NCI-H128 (cell line): ENCODE results near the gene CMA1.
"Not testable (repeated sequence)": the region's sequence is repeated elsewhere in the genome, so short reads cannot be mapped to it uniquely, and the experiment has no call there.

Experiments used
- DNase-seq: peaks from one replicate; lab custom pipeline; 2025; ENCODE audit not compliant: unreplicated experiment; lab: John Stamatoyannopoulos, UW

The CMA1 gene, protein sequence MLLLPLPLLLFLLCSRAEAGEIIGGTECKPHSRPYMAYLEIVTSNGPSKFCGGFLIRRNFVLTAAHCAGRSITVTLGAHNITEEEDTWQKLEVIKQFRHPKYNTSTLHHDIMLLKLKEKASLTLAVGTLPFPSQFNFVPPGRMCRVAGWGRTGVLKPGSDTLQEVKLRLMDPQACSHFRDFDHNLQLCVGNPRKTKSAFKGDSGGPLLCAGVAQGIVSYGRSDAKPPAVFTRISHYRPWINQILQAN

DNA sequence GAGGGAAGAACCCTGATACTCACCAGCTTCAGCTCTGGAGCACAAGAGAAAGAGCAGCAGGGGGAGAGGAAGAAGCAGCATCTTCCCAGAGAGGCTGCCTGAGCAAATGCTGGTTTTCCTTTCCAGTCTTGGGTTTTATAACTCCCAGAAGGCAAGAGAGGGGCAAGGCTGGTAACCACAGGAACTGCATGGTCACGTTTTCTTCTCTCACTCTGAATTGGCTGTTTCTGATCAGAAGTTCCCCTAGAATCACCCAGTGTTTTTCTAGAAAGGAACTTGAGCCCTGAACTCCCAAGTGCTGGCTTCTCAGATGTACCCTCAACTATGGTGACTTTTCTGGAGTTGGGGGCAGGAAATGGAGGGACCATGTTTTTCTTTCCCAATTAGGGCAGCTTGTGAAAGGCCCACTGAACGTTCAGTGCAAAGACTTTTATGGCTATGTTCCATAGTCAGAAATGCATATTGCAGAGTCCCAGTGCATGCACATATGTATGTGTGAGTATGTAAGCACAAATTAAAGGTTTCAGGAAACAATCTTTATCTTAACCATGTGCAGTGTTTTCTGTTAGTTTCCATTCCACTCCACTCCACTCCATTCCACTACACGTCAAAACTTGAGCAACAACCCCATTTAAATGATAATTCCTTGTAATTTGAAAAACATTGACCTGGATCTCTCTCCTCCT, at the start of gene CMA1:
TSS of gene CMA1 (minus strand) at position 111 of the 686 bp plus-strand sequence. CDS start at position 81, 30 bp downstream.
- DNase-seq, result no peak

DNA sequence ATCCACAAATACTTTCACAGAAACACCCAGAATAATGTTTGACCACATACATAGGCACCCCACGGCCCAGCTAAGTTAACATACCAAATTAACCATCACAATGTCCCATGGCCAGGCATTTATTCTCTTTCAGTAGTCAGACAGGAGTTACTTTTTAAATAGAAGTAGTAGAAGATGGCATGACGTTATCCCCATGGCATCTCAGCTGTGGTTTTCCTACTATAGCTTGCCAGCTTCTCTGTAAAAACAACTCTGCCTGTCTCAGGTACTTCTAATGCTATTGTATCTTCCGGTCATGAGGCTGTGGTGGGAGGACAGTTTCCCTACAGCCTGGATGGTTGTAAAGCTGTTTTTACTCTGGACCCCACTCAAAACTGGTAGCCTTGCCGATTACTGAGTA, 48.7 kb upstream of the CMA1 start:
- DNase-seq, result no peak

DNA sequence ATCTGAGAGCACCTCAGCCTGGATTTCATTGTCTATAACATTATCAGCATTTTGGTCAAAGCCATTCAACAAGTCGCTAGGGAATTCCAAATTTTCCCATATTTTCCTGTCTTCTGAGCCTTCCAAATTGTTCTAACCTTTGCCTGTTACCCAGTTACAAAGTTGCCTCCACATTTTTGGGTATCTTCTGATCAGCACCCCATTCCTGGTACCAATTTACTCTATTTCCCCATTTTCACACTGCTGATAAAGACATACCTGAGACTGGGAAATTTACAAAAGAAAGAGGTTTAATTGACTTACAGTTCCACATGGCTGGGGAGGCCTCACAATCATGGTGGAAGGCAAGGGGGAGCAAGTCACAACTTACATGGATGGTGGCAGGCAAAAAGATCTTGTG, 41.0 kb upstream of the CMA1 start:
- not testable (repeated sequence) for DNase-seq

DNA sequence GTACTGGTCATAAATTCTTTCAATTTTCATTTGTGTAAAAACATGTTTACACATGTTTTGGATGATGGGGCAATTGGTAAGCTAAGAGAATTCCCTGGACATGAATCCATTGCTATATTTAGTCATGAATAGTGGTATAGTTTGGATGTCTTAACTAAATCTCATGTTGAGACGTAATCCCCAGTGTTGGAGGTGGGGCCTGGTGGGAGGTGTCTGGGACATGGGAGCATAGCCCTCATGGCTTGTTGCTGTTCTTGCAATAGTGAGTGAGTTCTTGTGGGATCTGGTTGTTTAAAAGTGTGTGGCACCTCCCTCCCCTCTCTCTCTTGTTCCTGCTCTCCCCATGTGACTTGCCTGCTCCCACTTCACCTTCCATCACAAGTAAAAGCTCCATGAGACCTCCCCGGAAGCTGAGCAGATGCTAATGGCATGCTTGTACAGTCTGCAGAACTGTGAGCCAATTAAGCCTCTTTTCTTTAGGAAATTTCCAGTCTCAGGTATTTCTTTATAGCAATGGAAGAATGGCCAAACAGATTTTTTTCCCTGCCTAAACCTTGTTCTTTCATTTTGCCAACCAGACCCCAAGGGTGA, 34.4 kb upstream of the CMA1 start:
- DNase-seq, result no peak

DNA sequence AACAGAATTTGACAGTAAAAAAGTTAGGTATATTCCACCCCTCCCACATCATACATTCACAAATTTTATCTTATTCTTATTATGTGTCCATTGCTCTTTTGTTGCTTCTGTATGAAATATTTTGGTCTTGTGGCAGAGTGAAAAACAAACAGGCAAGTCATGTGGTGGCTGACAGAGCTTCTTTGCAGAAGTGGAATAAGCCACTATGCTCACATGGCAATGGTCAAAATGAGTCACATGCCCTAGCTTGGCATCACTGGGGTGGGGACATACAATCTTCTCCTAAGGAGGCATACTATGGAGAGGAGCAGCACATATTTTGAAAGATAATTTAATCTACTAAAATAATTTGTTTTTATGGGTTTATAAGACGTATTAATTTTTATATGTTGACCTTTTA, 27.7 kb upstream of the CMA1 start:
- no peak for DNase-seq

DNA sequence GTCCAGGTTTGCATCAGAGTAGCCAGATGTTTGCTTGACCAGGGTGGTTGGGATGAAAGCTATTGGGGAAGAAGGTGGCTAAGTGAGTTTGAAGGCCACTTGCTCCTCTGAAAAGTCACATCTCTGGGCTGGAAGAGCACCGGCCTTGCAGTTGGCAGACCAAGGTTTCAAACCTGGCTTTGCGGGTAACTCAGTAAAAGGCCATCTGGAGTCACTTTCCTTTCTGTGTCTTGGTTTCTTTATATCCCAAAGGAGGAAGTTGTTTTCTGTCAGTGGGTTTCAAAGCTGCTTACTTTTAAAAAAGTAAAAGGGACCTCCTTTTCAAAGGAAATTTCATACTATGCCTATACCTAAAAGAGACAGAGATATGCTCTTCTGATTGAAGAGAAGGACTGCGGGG, 26.2 kb upstream of the CMA1 start:
- no peak for DNase-seq

DNA sequence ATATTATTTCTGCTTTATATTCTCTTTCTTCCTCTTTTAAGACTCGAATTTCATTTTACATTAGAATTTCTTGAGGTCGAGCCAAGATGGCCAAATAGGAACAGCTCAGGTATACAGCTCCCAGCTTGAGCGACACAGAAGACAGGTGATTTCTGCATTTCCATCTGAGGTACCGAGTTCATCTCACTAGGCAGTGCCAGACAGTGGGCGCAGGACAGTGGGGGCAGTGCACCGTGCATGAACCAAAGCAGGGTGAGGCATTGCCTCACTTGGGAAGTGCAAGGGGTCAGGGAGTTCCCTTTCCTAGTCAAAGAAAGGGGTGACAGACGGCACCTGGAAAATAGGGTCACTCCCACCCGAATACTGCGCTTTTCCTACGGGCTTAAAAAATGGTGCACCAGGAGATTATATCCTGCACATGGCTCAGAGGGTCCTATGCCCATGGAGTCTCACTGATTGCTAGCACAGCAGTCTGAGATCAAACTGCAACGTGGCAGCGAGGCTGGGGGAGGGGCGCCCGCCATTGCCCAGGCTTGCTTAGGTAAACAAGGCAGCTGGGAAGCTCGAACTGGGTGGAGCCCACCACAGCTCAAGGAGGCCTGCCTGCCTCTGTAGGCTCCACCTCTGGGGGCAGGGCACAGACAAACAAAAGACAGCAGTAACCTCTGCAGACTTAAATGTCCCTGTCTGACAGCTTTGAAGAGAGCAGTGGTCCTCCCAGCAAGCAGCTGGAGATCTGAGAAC, 18.0 kb upstream of the CMA1 start:
- DNase-seq, result not testable (repeated sequence)

DNA sequence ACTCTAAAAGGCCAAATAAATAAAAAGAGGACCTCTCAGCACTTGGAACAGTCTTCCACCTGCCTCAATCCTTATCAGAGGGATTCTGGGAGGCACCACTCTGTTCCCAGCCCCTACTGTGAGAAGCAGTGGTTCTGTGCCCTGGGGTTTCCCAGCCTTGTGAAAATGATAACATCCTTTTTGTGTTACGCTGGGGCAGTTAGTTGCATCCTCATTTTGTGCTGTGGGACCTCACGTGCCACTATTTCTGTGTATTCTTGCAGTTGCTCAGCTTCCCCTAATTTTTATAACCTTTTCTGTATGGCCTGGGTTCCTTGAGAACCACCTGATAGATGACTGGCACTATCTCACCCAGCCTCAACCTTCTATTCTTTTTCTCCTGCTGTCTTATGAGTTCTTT, 10.8 kb upstream of the CMA1 start:
- no peak for DNase-seq

DNA sequence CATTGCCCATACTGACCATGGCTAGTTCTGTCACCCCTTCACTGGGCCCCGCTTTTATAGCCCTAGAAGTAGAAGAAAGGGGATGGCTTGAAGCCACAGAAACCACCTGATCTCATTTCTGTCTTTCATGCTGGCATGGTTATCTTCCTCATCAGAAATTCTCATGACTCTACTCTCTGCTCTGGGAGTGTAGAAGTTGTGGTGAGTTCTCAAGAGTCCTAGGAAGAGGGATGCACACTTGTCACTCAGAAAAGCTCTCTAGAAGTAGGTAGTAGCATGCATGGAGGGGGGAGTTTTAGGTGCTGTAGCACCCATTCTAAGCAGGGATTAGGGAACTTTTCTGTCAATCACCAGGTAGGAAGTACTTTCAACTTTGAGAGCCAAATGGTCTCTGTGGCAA, 6.1 kb upstream of the CMA1 start:
- no peak for DNase-seq

DNA sequence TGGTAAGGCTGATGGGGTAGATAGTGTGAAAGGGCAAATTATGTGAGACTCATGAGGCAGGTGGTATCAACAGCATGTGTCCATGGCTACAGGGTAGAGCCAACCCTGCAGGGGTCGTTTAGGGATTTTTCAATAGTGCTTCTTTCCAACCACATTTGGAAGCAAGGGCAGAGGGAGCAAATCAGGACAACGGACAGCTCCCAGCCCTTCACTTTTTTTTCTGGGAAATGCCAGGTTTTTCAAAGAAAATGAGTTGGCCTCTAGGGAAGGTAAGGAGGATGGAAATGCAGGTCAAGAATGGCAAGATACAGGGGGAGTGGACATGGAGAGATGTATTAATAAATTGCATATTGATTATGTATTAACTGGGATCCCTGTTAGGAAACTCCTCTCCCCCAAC, 4.9 kb upstream of the CMA1 start:
- no peak for DNase-seq

DNA sequence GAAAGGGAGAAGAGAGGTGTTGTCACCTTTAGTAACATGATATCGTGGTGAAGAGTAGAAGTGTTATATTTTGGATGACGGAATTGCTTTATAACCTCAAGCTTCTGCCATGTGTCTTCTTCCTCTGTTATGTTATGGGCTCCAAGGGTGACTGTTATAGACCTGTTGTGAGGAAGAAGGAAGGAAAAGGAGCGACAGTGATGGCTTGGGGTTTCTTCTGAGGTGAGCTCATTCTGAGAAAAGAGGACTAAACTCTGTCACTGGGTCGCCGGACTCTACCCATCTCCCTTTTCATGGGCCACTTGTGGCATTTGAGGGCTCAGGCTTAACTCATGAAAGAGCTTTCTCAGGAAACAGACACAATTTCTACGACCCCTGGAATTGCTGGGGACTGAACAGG, 1.6 kb downstream of the CMA1 start:
- no peak for DNase-seq

DNA sequence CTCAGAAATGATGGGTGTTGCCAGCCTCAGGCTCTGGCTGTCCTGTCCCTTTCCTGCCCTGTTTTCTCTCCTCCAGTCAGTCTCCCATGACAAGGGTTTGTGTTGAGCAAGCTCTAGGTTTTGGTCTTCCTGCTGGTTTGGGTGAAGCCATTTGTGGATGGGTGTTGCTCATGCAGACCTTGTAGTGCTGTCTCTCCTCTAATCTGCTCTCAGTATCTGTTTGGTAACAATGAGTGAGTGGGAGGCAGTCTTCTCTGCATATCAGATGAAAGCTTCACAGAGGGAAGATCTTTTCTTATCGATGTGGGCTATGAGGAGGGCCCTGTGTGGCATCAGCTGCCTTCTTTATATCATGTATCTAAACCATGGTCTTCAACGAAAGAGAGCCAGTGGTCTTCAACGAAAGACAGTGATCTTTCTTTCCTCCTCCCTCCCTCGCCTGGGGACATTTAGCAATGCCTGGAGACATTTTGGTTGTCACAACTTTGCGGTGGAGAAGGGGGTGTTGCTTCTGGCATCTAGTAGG, 3.6 kb downstream of the CMA1 start:
- DNase-seq, result no peak

DNA sequence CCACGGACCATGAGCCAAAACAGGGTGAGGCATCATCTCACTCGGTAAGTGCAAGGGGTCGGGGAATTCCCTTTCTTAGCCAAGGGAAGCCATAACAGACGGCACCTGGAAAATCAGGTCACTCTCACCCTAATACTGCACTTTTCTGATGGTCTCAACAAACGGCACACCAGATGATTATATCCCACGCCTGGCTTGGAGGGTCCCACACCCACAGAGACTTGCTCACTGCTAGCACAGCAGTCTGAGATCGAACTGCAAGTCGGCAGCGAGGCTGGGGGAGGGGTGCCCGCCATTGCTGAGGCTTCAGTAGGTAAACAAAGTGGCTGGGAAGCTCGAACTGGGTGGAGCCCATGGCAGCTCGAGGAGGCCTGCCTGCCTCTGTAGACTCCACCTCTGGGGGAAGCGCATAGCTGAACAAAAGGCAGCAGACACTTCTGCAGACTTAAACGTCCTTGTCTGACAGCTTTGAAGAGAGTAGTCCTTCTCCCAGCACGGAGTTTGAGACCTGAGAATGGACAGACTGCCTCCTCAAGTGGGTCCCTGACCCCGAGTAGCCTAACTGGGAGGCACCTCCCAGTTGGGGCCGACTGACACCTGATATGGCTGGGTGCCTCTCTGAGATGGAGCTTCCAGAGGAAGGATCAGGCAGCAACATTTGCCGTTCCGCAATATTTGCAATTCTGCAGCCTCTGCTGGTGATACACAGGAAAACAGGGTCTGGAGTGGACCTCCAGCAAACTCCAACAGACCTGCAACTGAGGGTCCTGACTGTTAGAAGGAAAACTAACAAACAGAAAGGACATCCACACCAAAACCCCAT, 16.3 kb downstream of the CMA1 start:
- DNase-seq, result not testable (repeated sequence)

DNA sequence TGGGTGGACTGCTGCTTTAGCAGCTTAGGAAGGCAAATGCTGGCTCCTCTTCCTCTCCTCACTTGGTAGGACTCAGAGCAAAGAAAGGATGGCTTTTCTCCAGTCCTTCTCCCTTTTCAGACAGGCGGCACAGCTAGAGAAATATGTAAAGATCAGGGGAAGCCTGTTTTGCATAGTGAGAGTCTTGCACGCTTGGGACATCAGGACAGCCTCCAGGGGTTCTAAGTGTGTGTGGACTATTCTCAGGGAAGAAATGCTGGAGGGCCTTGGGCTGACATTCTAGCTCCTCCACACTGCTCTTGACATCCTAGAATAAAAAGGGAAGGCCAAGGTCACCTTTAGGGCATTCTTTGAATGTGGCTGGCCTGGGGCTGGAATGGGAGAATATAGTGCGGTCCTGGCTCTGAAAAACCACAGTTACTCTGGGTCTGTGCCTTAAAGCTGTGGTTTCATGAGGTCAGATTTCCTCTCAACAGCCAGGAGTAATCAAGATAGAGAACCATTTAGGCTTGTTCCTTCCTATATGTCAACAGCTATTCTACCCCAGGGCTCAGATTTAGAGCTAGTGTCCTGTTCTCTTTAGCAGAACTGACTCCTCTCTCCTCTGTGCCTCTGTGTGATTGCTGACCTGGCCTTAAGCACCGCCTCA, 24.3 kb downstream of the CMA1 start:
- no peak for DNase-seq

DNA sequence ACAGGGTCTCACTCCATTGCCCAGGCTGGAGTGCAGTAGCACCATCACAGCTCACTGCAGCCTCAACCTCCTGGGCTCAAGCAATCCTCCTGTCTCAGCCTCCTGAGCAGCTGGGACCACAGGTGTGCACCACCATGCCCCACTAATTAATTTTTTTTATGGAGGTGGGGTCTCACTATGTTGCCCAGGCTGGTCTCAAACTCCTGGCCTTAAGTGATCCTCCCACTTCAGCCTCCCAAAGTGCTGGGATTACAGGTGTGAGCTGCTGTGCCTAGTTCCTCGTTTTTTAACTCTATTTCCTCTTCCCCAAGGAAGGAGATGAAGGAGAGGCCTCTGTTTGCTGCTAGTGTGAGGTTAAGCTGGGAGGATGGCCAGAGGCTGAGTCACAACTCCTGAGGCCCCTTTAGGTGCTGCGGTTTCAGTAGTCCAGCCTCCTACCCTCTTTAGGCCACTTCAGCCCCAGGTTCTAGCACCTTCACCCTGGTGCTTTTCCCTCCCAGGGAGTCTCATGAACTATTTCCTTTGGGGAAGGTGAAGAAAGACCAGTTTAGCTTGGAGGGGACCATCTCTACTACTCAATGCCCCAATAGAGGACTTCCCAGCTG, 25.3 kb downstream of the CMA1 start:
- not testable (repeated sequence) for DNase-seq

DNA sequence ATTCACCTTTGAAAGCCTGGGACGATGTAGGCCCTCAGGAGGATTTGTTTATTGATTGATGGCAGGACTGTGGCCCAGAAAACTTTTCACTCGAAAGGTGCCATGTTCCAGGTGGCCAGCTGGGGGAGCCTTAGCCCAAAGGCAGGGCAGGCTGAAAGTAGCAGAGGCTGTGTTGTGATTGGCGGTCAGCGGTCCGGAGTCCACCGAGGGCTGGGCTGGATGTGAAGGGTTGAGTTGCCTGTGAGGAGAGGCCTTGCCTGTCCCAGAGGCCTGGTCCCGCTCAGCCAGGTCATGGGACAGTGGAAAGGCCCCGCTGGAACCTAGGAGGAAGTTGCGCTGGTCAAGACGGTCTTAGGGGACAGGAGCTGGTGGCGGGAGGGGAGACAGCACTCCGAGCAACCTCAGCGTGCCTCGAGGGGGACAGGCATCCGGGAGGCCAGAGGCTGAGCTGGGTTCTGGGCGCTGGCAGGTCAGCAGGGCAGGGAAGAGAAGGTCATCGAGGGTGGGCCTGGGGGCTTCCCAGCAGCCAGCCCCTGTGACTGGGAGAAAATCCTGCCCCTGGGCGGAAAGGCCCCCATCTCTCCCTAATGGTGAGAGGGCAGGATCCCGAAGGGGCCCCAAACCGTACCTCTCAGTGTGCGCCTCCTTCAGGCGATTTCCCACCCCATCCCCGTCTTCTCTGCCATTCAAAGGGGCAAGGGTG, 26.3 kb downstream of the CMA1 start:
- no peak for DNase-seq

DNA sequence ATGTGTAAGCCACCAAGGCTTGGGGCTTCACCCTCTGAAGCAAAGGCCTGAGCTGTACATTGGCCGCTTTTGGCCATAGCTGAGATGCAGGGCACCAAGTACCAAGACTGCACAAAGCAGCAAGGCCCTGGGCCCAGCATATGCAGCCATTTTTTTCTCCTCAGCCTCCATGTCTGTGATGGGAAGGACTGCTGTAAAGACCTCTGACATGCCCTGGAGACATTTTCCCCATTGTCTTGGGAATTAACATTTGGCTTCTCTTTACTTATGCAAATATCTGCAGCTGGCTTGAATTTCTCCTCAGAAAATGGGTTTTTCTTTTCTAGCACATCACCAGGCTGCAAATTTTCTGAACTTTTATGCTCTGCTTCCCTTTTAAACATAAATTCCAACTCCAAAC, 28.1 kb downstream of the CMA1 start:
- DNase-seq, result not testable (repeated sequence)

DNA sequence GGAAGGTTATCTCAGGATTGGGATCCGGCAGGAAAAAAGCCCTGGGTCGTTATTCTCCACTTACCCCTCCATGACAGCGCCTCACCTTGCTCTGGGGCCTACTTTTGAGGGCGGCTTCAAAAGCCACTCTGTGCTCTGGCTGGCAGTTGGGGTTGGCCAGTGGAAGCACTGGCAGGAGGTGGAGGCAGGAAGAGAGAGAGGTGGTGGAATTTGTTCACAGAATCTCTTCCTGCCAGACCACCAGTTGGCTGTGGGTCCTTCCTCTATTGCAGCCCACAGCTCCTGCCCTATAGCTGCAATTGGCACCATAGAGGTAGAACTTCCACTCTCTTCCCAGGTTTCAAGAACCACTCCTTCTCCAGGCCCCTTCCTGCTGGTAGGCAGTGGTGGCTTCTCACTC, 32.8 kb downstream of the CMA1 start:
- no peak for DNase-seq

DNA sequence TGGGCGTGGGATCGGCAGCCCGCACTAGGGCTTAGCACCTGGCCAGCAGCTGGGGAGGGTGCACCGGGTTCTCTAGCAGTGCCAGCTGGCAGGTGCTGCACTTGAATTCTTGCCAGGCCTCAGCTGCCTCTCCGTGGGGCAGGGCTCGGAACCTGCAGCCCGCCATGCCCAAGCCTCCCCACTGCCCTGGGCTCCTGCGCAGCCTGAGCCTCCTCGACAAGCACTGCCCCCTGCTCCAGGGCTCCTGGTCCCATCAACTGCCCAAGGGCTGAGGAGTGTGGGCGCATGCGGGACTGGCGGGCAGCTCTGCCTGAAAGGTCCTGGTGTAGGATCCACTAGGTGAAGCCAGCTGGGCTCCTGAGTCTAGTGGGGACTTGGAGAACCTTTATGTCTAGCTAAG, 34.9 kb downstream of the CMA1 start:
- no peak for DNase-seq
